Thyroid gland (tissue), 4 donors: Measurements from ENCODE around the gene BCAS3.

Experiments used
- POLR2A ChIP-seq, 2 donors: fragments of 450-650 bp; IDR thresholded peaks; one replicate each; pipeline ENCODE4 v1.6.1; 2017; ENCODE audit warnings: antibody characterized with exemption in 2 of 2, mild to moderate bottlenecking in 2 of 2, moderate library complexity in 1 of 2
- TF ChIP-seq, protein P1 (sequence below), 6 experiments: fragments of 200-600 bp in 3 of 6; fragments of 450-650 bp in 3 of 6; sonication (generic) in 3 of 6; IDR thresholded peaks; one replicate each; pipeline ENCODE4 v1.5.1; 2016 to 2019; ENCODE audit warnings: antibody characterized with exemption in 6 of 6, mild to moderate bottlenecking in 2 of 6, inconsistent platforms in 1 of 6, moderate library complexity in 1 of 6

DNA sequence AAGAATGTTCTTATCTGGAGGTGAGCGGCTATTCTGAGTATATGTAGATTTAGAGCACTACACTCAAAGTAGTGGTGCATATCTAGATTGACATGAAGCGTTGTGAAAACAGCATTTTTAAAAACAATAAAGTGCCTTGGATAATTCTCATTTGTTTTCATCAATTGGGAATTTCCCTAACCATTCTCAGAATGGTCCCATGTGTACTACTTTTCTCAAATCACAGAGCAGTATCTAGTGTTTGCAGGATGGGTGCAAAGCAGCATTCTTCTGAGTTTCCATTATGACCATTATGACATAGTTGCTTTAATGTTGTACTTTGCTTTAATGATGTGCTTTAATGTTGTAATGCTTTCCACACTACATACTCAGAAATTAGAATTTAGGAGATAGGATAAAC is 16.2 kb upstream of the BCAS3 start:
- TF ChIP-seq, protein P1, sequence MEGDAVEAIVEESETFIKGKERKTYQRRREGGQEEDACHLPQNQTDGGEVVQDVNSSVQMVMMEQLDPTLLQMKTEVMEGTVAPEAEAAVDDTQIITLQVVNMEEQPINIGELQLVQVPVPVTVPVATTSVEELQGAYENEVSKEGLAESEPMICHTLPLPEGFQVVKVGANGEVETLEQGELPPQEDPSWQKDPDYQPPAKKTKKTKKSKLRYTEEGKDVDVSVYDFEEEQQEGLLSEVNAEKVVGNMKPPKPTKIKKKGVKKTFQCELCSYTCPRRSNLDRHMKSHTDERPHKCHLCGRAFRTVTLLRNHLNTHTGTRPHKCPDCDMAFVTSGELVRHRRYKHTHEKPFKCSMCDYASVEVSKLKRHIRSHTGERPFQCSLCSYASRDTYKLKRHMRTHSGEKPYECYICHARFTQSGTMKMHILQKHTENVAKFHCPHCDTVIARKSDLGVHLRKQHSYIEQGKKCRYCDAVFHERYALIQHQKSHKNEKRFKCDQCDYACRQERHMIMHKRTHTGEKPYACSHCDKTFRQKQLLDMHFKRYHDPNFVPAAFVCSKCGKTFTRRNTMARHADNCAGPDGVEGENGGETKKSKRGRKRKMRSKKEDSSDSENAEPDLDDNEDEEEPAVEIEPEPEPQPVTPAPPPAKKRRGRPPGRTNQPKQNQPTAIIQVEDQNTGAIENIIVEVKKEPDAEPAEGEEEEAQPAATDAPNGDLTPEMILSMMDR (IDR thresholded peaks at IDR 0.05): no peak
- TF ChIP-seq POLR2A (IDR thresholded peaks at IDR 0.05): no peak
